DND-41 (cell line): ENCODE data around the gene PLVAP.

Experiments used
- CTCF ChIP-seq: IDR thresholded peaks from 2 replicates; pipeline ENCODE4 v1.5.1; 2012; ENCODE audit warnings: borderline replicate concordance, low read length, moderate library complexity, mild to moderate bottlenecking; ENCODE audit not compliant: poor library complexity, severe bottlenecking; ENCODE audit errors: extremely low read depth
- EZH2 ChIP-seq: IDR thresholded peaks from 3 replicates; pipeline ENCODE4 v1.6.1; 2012; ENCODE audit warnings: borderline replicate concordance, low read depth, mild to moderate bottlenecking, moderate library complexity, low read length, inconsistent platforms; ENCODE audit not compliant: severe bottlenecking

- TF ChIP-seq CTCF (no peak), EZH2 (no peak)
These were observed 1.1 kb upstream of the PLVAP start for GRCh38 chr19:17378271-17378670.
